HS-5 (cell line): Measurements from ENCODE around the gene MCF2L2.

Experiments used
- DNase-seq: peaks from one replicate; pipeline ENCODE4 v3.0.0-alpha.2; 2012; ENCODE audit warnings: low read depth

Gene MCF2L2

DNA sequence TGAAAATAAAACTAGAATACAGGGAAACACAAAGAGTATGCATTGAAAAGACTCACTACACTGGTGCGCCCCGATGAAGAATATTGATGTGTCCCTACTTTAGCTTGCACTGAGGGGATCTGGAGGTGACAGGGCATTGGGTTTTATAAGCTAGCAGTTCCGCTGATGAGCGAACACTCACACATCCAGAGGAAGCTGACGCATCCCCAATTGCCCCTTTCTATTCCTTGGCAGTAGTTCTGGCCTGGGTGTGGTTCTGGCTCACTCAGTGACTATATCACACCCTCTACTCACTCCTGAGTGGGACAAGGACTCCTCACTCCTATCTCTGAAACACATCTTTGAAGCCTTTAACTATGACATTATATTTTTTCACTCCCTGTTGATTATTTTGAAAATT, 104.3 kb downstream of the MCF2L2 start:
- DNase-seq: no peak

DNA sequence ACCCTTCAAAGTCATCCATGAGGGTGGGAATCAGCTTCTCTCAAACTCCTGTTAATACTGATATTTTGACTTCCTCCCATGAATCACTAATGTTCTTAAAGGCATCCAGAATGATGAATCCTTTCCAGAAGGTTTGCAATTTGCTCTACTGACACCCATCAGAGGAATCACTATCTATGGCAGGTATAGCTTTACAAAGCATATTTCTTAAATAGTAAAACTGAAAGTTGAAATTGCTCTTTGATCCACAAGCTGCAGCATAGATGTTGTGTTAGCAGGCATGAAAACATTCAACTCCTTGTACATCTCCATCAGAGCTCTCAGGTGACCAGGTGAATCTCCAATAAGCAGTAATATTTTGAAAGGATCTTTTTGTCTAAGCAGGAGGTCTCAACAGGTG, 109.0 kb downstream of the MCF2L2 start:
- DNase-seq: no peak

DNA sequence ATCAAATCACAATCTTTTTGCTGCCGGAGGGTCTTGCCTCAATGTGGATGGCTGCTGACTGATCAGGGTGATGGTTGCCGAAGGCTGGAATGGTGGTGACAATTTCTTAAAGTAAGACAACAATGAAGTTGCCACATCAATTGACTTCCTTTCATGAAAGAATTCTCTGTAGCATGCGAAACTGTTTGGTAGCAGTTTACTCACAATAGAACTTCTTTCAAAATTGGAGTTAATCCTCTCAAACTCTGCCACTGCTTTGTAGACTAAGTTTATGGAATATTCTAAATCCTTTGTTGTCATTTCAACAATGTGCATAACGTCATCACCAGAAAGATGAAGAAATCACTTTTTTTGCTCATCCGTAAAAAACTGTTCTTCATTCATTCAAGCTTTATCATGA, 109.5 kb downstream of the MCF2L2 start:
- DNase-seq: no peak

DNA sequence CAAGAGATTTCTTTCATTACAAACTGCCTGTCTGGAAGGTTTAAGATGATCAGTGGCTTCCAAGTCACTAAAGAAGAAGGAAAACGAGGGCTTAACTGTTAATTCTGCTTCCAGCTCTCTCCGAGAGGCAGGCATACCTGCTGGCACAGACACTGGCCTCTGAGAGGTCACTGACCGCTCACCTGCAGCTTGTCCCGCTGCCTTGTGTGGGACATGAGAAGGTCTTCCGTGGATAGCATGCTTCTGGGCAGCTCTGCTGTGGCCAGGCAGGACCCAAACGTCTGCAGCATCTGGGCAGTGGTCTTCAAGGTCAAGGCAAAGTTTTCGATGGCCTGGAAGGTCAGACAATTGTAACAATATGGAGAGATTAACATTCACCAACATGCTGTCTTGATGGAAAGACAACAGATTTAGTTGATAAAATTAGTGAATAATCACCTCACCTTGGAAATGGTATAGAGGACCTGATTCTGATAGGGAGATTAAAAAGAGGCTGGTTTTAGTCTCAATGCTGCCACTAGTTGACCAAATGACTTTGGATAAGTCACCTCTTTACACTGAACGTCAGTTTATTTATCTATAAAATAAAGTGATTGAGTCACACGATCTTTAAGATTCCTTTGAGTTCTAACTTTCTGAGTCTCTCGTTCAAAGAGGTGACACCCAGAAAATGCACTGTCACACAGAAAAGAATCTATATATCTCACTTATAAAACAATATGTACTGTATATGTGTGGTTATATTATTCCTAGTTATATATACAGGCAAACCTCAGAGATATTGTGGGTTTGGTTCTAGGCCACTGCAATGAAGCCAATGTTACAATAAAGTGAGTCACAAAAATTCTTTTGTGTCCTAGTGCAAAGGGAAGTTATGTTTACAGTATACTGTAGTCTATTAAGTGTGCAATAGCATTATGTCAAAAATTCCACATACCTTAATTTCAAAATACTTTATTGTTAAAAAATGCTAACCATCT, 110.2 kb downstream of the MCF2L2 start:
- DNase-seq: no peak

DNA sequence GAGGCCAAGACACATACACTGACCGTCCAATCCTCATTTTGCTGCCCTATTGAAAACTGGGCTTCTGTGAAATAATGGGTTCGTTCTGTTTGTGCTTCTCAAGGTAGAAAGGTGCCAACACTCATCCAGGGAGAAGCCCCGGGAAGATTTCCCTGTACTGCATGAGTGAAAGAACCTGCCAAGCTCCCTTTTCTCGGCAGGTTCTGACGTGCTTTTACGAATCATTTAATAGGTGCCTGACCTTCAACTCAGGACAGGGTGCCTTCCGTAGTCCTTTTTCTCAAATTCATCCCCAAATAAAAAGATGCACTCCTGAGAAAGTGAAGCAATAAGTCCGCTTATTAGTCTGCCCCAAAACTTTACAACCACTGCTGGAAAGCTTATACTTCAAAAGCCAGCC, 111.1 kb downstream of the MCF2L2 start:
- DNase-seq: no peak

DNA sequence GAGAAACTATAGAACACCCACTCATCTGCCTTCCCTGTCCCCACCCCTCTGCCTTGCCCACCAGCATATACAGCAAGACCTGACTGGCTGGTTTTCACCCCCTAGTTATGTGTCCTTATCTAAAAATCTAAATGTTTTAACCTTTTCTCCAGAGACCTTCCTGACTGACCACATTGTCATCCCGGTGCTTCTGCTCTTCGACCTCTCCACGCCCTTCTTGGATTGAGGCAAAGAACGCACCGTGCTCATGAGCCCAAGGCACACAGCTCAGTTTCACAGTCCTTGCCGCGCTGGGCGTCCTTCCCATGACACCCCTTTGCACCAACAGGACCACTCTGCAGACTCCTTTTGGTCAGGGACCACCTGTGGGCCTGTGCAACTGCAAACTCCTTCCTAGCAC, 112.7 kb downstream of the MCF2L2 start:
- DNase-seq: no peak

DNA sequence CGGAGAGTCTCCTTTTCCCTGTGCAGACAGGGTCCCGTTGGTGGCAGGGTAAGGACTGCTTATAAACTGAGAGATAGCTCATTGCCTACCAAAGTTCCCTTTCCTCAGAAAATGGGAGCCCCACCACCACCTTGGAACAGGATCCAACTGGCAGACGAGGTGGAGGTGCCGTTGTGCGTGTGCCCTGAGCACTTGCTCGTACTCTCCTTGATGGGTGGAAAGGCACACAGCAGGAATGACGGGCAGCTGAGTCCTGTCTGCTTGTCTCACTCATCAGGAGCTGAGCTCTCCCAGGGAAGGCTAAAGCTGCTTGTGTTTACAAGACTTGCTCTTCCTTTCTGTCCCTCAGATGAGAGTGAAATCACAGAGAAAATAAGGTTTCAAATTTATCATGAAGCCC, 114.7 kb downstream of the MCF2L2 start:
- DNase-seq: no peak

DNA sequence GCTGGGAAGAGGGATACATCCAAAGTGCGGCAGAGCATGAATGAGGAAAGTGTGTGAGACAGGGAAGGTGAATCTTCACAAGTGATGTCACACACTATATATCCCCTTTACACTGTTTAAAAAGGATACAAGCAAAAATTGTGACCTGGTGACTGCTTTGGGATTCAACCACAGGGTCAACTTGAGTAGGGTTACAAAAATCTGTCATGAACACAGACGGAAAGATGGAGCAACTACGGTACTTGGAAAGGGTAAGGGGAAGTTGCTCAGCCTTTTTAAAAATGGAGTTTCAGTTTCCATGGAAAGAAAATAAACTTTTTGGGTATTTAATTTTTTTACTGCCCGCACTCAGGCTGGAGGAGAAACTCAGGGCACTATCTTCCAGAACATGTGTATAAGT, 115.1 kb downstream of the MCF2L2 start:
- no peak for DNase-seq

DNA sequence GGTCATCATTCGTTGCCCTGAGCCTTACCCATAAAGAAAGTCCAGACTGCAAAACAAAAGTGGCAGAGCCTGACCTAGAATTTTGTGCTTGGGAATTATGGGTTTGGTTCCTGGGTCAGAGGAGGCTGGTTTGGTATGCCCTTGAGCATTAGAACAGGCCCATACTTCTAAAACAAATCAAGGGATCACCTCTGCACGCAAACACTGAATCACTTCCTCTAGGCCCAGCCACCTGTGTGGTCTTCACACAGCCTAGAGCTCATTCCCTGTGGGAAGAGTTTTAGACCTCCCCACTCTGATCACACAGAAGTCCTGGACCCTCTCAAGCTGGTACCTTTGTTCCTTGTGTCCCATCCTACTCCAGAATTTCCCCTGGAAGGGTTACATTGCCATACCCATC, 116.0 kb downstream of the MCF2L2 start:
- no peak for DNase-seq

DNA sequence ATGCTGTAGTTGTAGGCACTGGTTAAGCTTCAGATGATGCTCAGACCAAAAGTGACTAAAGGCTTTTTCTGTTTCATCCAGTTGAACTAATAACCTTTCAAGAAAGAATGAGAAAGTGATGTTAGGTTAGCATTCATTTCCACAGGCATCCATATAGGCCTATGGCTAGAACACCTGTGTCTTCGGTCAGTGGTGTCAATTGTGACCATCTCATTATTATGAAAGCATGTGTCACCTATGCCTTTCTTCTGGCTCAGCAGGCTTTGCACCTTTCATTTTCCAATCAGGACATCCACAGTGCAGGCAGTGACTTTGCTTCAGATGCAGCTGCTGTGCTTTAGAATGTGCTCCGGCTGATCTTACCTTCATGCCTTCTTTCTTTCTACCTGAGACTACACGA, 117.5 kb downstream of the MCF2L2 start:
- no peak for DNase-seq

DNA sequence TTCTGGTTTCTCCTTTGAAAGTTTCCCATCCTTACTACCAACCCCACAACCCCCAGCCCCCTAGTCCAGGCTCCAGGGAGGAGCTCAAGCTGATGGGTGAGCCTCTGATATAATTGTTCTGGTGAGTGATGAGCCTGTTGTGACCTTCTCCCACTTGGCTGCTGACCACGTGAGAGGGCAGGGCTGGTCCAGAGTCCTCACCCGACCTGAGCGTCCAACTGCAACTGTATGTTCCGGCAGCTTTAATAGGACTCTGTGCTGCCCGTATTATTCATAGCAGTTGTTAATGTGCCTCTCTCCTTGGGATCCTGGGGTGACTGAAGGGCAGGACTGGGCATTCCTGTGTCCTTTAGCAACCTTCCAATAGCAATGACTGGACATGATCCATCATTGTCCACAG, 119.1 kb downstream of the MCF2L2 start:
- DNase-seq: no peak

DNA sequence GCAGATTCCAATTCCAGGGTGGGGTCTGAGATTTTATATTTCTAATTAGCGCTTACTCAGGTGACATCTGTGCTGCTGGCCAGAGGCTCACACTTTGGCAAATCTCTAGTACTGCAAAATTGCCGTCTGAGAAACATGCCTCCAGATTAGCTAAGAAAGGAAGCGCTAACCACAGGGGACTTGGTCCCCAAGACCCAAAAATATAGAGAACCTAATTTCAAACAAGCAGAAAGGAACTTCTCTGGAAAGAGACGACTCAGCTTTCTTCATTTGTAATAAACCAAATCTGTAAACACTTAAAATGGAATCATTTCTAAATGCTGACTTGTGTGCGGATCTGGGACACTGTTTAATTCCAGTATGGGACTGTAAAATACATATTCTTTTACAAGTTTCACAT, 119.7 kb downstream of the MCF2L2 start:
- DNase-seq: no peak

DNA sequence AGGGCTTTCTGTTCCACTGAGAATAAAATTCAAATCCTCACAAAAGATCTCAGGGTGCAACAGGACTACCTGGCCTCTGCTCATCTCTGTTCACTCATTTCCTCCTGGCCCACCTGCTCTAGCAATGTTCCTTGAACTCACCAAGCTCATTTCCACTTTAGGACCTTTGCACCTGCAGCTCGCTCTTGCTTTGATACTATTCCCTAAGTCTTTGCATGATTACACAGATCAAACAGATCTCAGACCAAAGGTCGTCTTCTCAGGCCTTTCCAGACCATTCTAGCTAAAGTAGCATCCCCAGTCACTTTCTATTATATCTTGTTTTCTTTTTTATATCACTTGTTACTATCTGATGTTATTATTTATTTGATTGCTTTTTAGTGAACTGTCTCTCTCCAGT, 120.7 kb downstream of the MCF2L2 start:
- DNase-seq: no peak

DNA sequence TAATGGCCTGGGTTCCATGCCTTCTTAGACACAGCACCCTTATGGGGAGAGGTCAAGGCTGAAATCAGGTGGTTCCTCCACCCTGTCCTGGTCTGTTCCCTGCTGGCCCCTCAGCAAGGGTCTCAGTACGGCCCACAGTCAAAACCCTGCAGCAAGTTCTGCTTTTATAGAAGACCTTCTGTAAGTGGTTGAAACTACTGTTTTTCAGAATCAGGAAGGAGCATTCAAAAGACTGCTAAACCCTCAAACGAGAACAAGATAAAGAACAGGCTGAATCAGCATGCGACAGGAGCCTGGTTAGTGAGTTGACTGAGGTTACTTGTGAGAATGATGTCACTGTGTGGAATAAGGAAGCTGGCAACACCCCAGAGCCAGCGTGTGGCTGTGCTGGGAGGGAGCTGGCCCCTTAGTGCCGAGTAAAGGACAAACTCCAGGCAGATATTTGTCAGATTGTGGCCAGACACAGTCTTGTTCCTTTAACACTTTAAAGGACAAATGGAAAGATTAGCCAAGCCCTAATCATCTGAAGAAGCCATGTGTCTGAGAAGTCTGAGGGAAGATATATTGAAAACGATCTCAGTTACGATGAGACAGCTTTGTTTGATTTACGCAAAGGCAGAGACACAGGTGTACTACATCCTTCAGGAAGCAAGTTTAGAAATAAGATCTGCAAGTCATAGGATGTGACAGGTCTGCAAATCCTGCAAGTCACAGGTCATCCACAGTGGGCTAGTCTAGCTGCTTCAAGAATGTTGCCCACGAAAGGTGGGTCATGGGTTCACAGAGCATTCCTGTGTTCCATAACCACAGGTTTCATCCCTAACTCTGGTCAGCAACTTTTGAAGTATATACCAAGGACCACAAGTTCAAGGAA, 121.4 kb downstream of the MCF2L2 start:
- DNase-seq: no peak

DNA sequence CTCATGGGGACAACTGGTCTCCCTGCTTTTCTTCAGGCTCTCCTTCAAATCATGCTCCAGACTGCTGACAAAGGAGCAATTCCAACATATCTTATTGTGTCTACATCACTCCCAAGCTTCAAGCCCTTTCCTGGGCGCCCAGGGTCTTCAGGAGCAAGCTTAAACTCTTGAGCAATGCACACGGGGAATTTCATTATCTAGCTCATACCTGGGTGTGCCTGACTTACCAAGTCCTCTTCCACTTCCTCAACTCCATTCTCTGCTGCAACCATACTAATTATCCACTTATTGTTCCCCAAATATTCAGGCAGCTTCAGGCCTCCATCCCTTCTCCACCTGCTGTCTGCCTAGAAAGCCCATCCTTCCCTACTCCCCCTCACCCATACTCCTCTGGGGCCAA, 124.7 kb downstream of the MCF2L2 start:
- no peak for DNase-seq

DNA sequence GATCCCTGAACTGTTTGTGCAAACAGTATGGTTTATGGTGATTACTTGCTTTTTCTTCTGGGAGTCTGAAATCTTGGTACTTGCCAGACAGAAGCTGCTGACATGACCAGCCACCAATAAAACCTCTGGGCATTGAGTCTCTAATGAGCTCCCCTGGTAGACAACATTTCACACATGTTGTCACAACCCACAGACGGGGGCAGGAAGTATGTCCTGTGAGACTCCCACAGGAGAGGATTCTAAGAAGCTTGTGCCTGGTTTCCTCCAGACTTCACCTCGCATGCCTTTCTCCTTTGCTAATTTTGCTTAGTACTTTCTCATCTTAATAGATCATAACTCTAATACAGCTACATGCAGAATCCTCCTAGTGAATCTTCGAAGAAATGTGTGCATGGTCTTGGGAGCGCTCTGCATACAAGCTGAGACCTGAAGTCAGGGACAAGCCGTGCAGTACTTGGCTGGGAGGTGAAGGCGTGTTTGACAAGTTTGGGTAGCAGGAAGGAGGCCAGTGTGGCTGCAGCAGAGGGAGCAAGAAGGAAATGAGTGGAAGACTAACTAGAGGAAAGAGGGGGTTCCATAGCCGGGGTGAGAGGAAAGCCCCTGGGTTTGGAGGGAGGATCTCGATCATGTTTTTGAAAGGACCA, 126.4 kb downstream of the MCF2L2 start:
- DNase-seq: no peak

DNA sequence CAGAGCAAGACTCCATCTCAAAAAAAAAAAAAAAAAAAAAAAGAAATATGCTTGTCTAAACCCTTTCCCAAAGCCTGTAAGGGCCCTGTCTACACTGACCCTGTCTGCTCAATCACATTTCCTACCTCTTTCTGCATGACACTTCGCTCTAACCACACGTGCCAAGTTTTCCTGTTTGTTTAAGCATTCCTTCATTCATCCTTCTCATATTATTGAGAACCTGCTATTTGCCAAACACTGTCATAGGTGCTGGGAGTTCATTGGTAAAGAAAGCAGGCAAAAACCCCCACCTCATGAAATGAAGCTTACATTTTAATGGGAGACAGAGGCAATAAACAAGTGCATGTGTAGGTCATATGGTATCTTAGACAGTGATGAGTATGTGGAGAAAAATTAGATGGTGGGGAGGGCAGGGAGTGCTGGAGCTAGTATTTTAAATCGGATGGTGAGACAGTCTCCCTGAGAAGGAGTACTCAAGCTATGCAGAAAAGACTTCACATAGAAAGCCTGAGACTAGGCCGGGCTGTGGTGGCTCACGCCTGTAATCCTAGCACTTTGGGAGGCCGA, 127.3 kb downstream of the MCF2L2 start:
- no peak for DNase-seq

DNA sequence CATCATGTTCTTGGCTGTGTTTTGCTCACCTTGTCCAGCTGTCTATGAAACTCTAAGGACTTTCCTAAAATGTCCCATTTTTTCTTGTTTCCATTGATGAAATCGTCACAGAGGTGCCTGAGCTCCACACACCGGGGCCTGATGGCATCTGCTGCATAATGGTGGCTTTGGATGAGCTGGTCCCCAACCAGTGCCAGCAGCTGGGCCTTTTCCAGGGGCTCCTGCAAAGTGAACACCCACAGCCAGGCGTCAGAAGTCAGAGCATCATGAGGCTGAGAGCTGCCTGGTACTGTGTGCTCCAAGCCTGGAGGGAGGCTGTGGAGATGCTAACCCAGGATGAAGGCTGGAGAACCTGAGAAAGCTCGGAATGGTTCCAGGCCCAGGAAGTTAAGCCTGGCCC, 128.4 kb downstream of the MCF2L2 start:
- DNase-seq: no peak

DNA sequence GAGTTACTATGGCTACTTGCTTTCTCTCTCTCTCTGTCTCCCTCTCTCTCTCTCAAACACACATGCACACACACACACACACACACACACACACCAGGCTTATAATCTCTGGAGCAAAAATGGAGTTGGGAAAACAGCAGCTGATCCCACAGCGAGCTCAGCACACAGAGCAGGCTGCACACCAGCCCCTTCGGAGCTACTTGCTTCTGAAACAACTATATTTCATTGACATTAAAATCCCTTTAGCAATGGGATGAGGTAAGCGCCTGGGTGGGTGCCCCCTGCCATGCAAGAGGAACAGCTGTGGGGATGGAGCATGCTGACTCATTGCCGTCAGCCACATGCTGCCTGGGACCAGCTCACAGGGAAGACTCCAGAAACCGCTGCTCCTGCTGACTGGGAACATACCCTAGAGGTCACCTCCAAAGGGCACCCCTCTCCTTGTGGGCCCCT, 129.7 kb downstream of the MCF2L2 start:
- DNase-seq: no peak

DNA sequence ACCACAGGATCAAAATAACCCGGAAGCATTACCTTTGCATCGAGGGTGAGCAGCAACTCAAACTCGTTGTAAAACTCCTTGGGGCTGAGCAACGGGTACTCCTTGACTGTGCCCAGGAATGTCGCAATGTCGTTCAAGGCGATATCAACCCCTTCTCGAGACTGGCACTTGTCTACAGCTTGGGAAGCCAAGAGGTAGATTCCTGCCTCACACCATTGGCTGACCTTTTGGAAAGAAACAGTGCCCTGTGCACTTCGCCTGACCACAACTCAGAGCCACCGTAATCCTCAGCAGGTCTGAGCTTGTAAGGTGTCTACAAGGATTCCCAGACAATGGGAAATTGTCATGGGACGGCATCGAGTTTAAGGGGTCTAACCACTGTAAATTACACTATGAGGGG, 131.5 kb downstream of the MCF2L2 start:
- DNase-seq: no peak

DNA sequence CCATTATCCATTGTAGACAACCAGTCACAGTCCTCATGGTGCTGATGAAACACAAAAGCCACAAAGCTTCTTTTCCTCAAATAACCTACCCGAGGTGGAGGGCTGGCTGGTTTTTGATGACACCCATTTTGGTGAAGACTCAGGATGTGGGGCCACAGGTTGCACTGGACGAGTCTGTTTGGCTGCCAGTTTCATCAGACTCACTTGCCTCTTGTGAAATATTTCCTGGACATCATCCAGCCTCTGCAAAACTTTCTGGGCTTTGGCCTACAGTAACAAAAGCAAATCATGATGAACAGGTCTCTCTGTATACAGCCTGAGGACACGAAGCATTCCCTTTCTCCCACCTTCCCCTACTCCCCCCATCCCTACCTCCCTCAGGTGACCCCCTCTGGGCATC, 133.2 kb downstream of the MCF2L2 start:
- DNase-seq: no peak

DNA sequence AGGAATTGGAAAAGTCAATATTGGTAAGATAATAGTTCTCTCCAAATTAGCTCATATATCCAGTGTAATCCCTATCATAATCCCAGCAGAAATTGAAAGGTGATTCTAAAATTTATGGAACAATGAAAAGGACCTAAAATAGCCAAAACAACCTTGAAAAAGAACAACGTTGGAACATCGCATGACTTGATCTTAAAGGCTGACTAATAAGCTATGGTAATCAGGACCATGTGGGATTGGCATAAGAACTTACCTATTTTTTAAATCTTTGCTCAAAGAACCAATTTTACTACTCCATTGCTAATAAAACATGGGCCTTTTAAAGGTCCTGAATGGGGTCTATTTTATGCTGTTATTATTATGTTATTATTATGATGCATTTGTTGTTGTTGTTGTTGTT, 134.5 kb downstream of the MCF2L2 start:
- DNase-seq: no peak
